Keratinocyte (primary cell): Measurements from ENCODE around the gene KIF16B.

Experiments
- EZH2 ChIP-seq: IDR thresholded peaks from one replicate; pipeline ENCODE4 v1.6.1; 2012; ENCODE audit warnings: inconsistent platforms, mild to moderate bottlenecking, low read length, moderate library complexity
- TF ChIP-seq, protein P1 (sequence below), 3 experiments: IDR thresholded peaks in 1 of 3; conservative IDR thresholded peaks in 1 of 3; optimal IDR thresholded peaks in 1 of 3; 2 replicates in 2 of 3; 3 replicates in 1 of 3; pipeline versions ENCODE3 to v1.5.1; 2011; ENCODE audit warnings: low read length in 3 of 3, mild to moderate bottlenecking in 3 of 3, moderate library complexity in 2 of 3, control low read depth in 1 of 3, inconsistent platforms in 1 of 3; ENCODE audit not compliant: insufficient read depth in 2 of 3; ENCODE audit errors: extremely low read depth in 1 of 3

DNA sequence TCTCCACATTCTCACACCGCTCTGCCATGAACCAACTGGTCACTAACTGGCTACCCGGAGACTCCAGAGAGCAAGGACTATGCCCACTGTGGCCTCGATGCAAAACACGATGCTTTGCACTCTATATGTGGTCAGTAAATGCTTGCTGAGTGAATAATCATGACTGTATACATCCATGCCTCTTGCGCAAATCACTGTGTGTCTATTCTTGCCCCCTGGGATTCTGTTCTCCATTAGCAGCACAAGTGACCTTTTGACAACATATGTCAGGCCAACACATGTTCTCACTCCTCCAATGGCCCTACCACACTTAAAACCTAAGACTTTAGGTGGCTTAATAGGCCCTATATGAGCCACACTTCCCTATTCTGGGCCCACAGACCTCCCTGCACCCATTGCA lies 16.9 kb downstream of the KIF16B start:
- TF ChIP-seq, protein P1, sequence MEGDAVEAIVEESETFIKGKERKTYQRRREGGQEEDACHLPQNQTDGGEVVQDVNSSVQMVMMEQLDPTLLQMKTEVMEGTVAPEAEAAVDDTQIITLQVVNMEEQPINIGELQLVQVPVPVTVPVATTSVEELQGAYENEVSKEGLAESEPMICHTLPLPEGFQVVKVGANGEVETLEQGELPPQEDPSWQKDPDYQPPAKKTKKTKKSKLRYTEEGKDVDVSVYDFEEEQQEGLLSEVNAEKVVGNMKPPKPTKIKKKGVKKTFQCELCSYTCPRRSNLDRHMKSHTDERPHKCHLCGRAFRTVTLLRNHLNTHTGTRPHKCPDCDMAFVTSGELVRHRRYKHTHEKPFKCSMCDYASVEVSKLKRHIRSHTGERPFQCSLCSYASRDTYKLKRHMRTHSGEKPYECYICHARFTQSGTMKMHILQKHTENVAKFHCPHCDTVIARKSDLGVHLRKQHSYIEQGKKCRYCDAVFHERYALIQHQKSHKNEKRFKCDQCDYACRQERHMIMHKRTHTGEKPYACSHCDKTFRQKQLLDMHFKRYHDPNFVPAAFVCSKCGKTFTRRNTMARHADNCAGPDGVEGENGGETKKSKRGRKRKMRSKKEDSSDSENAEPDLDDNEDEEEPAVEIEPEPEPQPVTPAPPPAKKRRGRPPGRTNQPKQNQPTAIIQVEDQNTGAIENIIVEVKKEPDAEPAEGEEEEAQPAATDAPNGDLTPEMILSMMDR (optimal IDR thresholded peaks at IDR 0.05 in 1 of 3, IDR thresholded peaks at IDR 0.05 in 1 of 3, conservative IDR thresholded peaks at IDR 0.05 in 1 of 3; ENCODE audit: extremely low read depth in 1 of 3, insufficient read depth in 2 of 3, low read length in 3 of 3): no peak
- no peak for TF ChIP-seq EZH2
